Activated T-cell treated with anti-CD3 and anti-CD28 coated beads, Interleukin-2, amount 50 U/mL, for 24 hours (primary cell): ENCODE measurements around the gene RNF180.
"Not testable (repeated sequence)": the region's sequence is repeated elsewhere in the genome, so short reads cannot be mapped to it uniquely, and the experiment has no call there.

Source experiments
- DNase-seq: peaks from one replicate; pipeline ENCODE4 v3.0.0-alpha.2; 2020
- H3K27ac Mint-ChIP-seq: 2 replicates; pipeline ENCODE4 v1.8.0; 2020; ENCODE audit warnings: mild to moderate bottlenecking, mixed read lengths
- H3K27me3 Mint-ChIP-seq: 2 replicates; pipeline ENCODE4 v1.8.0; 2020; ENCODE audit warnings: mixed read lengths
- H3K36me3 Mint-ChIP-seq: 2 replicates; pipeline ENCODE4 v1.8.0; 2020; ENCODE audit warnings: low read depth, mixed read lengths
- H3K4me1 Mint-ChIP-seq: 2 replicates; pipeline ENCODE4 v1.8.0; 2020; ENCODE audit warnings: low read depth, mixed read lengths
- H3K4me3 Mint-ChIP-seq: 2 replicates; pipeline ENCODE4 v1.8.0; 2020; ENCODE audit warnings: mild to moderate bottlenecking, moderate library complexity, mixed read lengths
- H3K9me3 Mint-ChIP-seq: 2 replicates; pipeline ENCODE4 v1.8.0; 2020; ENCODE audit warnings: mixed read lengths

The RNF180 gene

GRCh38 chr5:64331597-64332277, 166.1 kb downstream of the RNF180 start:
- no peak overlapping the region for H3K27ac Mint-ChIP-seq
- peaks cover 10% of the 10 kb centered on the region for H3K9me3 Mint-ChIP-seq
- no peaks in the 10 kb centered on the region for H3K4me1 Mint-ChIP-seq
- H3K27me3 Mint-ChIP-seq: no peaks in the 10 kb centered on the region
- no peaks in the 10 kb centered on the region for H3K36me3 Mint-ChIP-seq
- no peak overlapping the region for H3K4me3 Mint-ChIP-seq
- DNase-seq: no peak

GRCh38 chr5:64333886-64334285, 168.2 kb downstream of the RNF180 start:
- no peak overlapping the region for H3K27ac Mint-ChIP-seq
- H3K27me3 Mint-ChIP-seq: no peaks in the 10 kb centered on the region
- no peak for DNase-seq
- peaks cover 7% of the 10 kb centered on the region for H3K9me3 Mint-ChIP-seq
- H3K4me3 Mint-ChIP-seq: no peak overlapping the region
- no peaks in the 10 kb centered on the region for H3K36me3 Mint-ChIP-seq
- H3K4me1 Mint-ChIP-seq: no peaks in the 10 kb centered on the region

- no peaks in the 10 kb centered on the region for H3K27me3 Mint-ChIP-seq
- H3K9me3 Mint-ChIP-seq: peaks cover 2% of the 10 kb centered on the region
- no peaks in the 10 kb centered on the region for H3K4me1 Mint-ChIP-seq
- no peak for DNase-seq
- no peaks in the 10 kb centered on the region for H3K36me3 Mint-ChIP-seq
- H3K27ac Mint-ChIP-seq: no peak overlapping the region
- H3K4me3 Mint-ChIP-seq: no peak overlapping the region
Observed at GRCh38 chr5:64339769-64340168, 174.1 kb downstream of the RNF180 start.

- no peak for DNase-seq
- Mint-ChIP-seq H3K36me3 (no peaks in the 10 kb centered on the region), H3K27me3 (no peaks in the 10 kb centered on the region), H3K27ac (no peak overlapping the region), H3K9me3 (peaks cover 2% of the 10 kb centered on the region), H3K4me1 (no peaks in the 10 kb centered on the region), H3K4me3 (no peak overlapping the region)
Observed at GRCh38 chr5:64340293-64340692, 174.7 kb downstream of the RNF180 start.

- Mint-ChIP-seq H3K36me3 (no peaks in the 10 kb centered on the region), H3K27ac (no peak overlapping the region), H3K4me1 (no peaks in the 10 kb centered on the region), H3K4me3 (no peak overlapping the region), H3K27me3 (no peaks in the 10 kb centered on the region), H3K9me3 (peaks cover 5% of the 10 kb centered on the region)
- no peak for DNase-seq
Observed at GRCh38 chr5:64341340-64341739, 175.7 kb downstream of the RNF180 start.

- H3K27ac Mint-ChIP-seq: no peak overlapping the region
Observed at GRCh38 chr5:64344501-64344900, 178.9 kb downstream of the RNF180 start.

GRCh38 chr5:64347309-64347708, 181.7 kb downstream of the RNF180 start:
- Mint-ChIP-seq H3K27ac (no peak overlapping the region), H3K27me3 (no peaks in the 10 kb centered on the region), H3K9me3 (peaks cover 5% of the 10 kb centered on the region), H3K4me3 (no peak overlapping the region), H3K36me3 (no peaks in the 10 kb centered on the region), H3K4me1 (no peaks in the 10 kb centered on the region)
- DNase-seq: no peak

More at GRCh38 chr5:64344501-64344900, 178.9 kb downstream of the RNF180 start:
- Mint-ChIP-seq H3K27me3 (no peaks in the 10 kb centered on the region), H3K9me3 (peaks cover 3% of the 10 kb centered on the region), H3K4me3 (no peak overlapping the region), H3K36me3 (no peaks in the 10 kb centered on the region), H3K4me1 (no peaks in the 10 kb centered on the region)
- DNase-seq: no peak

- Mint-ChIP-seq H3K36me3 (no peaks in the 10 kb centered on the region), H3K27me3 (no peaks in the 10 kb centered on the region), H3K4me3 (no peak overlapping the region), H3K27ac (no peak overlapping the region), H3K9me3 (peaks cover 28% of the 10 kb centered on the region), H3K4me1 (no peaks in the 10 kb centered on the region)
- no peak for DNase-seq
Observed at GRCh38 chr5:64364426-64364825, 198.8 kb downstream of the RNF180 start.

GRCh38 chr5:64384765-64385164, 219.1 kb downstream of the RNF180 start:
- no peaks in the 10 kb centered on the region for H3K9me3 Mint-ChIP-seq
- H3K4me1 Mint-ChIP-seq: no peaks in the 10 kb centered on the region
- no peaks in the 10 kb centered on the region for H3K36me3 Mint-ChIP-seq
- no peak overlapping the region for H3K27ac Mint-ChIP-seq
- no peak for DNase-seq
- H3K27me3 Mint-ChIP-seq: no peaks in the 10 kb centered on the region
- no peak overlapping the region for H3K4me3 Mint-ChIP-seq

GRCh38 chr5:64397552-64397951, 231.9 kb downstream of the RNF180 start:
- Mint-ChIP-seq H3K4me3 (no peak overlapping the region), H3K4me1 (no peaks in the 10 kb centered on the region), H3K27me3 (no peaks in the 10 kb centered on the region), H3K36me3 (no peaks in the 10 kb centered on the region), H3K9me3 (peaks cover 12% of the 10 kb centered on the region), H3K27ac (no peak overlapping the region)
- DNase-seq: no peak

- peaks cover 12% of the 10 kb centered on the region for H3K9me3 Mint-ChIP-seq
- H3K36me3 Mint-ChIP-seq, H3K27ac Mint-ChIP-seq: not testable (repeated sequence)
Observed at GRCh38 chr5:64398735-64399134, 233.1 kb downstream of the RNF180 start.

GRCh38 chr5:64407103-64407825, 241.6 kb downstream of the RNF180 start:
- H3K36me3 Mint-ChIP-seq, DNase-seq, H3K4me1 Mint-ChIP-seq, H3K27me3 Mint-ChIP-seq, H3K9me3 Mint-ChIP-seq, H3K4me3 Mint-ChIP-seq, H3K27ac Mint-ChIP-seq: not testable (repeated sequence)

More at GRCh38 chr5:64398735-64399134, 233.1 kb downstream of the RNF180 start:
- H3K4me3 Mint-ChIP-seq, H3K4me1 Mint-ChIP-seq, DNase-seq, H3K27me3 Mint-ChIP-seq: not testable (repeated sequence)

- Mint-ChIP-seq H3K4me1 (no peaks in the 10 kb centered on the region), H3K27ac (no peak overlapping the region), H3K36me3 (no peaks in the 10 kb centered on the region), H3K4me3 (no peak overlapping the region), H3K27me3 (no peaks in the 10 kb centered on the region), H3K9me3 (peaks cover 17% of the 10 kb centered on the region)
- no peak for DNase-seq
Observed at GRCh38 chr5:64417390-64417789, 251.7 kb downstream of the RNF180 start.

- Mint-ChIP-seq H3K27me3 (no peaks in the 10 kb centered on the region), H3K4me1 (no peaks in the 10 kb centered on the region), H3K27ac (no peak overlapping the region), H3K4me3 (no peak overlapping the region), H3K9me3 (peaks cover 17% of the 10 kb centered on the region), H3K36me3 (no peaks in the 10 kb centered on the region)
- DNase-seq: no peak
Observed at GRCh38 chr5:64418013-64418412, 252.4 kb downstream of the RNF180 start.
